Hepatocyte (in vitro differentiated cells): ENCODE results near the gene BMAL1.

Source experiments
- CTCF ChIP-seq: fragments of 200-600 bp; sonication (generic); IDR thresholded peaks from 2 replicates; pipeline ENCODE4 v1.5.1; 2016; ENCODE audit warnings: antibody characterized with exemption, mild to moderate bottlenecking; ENCODE audit not compliant: poor library complexity
- EZH2 ChIP-seq: fragments of 200-600 bp; sonication (generic); IDR thresholded peaks from 2 replicates; pipeline ENCODE4 v1.6.1; 2016; ENCODE audit warnings: antibody characterized with exemption, mild to moderate bottlenecking, borderline replicate concordance
- EZH2phosphoT487 ChIP-seq: fragments of 200-600 bp; sonication (generic); IDR thresholded peaks from one replicate; pipeline ENCODE4 v1.6.1; 2018; ENCODE audit warnings: antibody characterized with exemption, mild to moderate bottlenecking, low read depth, moderate library complexity; ENCODE audit not compliant: unreplicated experiment, severe bottlenecking

GRCh38 chr11:13321431-13321830 lies 43.8 kb downstream of the BMAL1 start:
- TF ChIP-seq CTCF (no peak), EZH2 (no peak), EZH2phosphoT487 (no peak)
